OCI-LY1 (cell line): Measurements from ENCODE around the gene ENTR1.

ENCODE experiments used
- CTCF ChIP-seq: fragments of 200-600 bp; sonication (generic), shearing (Covaris generic); IDR thresholded peaks from 2 replicates; pipeline ENCODE4 v1.5.1; 2017; ENCODE audit warnings: mild to moderate bottlenecking, antibody characterized with exemption, low read length, moderate library complexity, mixed read lengths
- EZH2 ChIP-seq: fragments of 200-600 bp; sonication (generic), shearing (Covaris generic); IDR thresholded peaks from 2 replicates; pipeline ENCODE4 v1.8.0; 2017; ENCODE audit warnings: borderline replicate concordance, mixed run types, mild to moderate bottlenecking, antibody characterized with exemption, low read length, moderate library complexity, mixed read lengths

- no peak for TF ChIP-seq CTCF
- TF ChIP-seq EZH2, result no peak
Measured at GRCh38 chr9:136395345-136396218, 14.8 kb downstream of the ENTR1 start.
